Measurements from ENCODE around the gene NR2C2AP. TPM values are rescaled to one million over a fixed set of nuclear protein-coding genes. Genes with fewer than 3 reads are reported as not detected.

NR2C2AP gene
- total RNA-seq, 1 experiment from 2014 or later = 25.8 TPM

- no peak for DNase-seq
- Histone ChIP-seq H3K27me3 (ENCODE audit: control insufficient read depth, insufficient read depth, low read length) (no peaks in the 10 kb centered on the region; the same call in 1 of the 2 replicates), H3K36me3 (replicated peaks; ENCODE audit: control insufficient read depth, insufficient read depth, low read length) (no peaks in the 10 kb centered on the region), H3K4me3 (ENCODE audit: insufficient read depth, low read depth, low read length) (no peak overlapping the region)
Observed at GRCh38 chr19:19159534-19159933, 43.7 kb downstream of the NR2C2AP start.

DNA sequence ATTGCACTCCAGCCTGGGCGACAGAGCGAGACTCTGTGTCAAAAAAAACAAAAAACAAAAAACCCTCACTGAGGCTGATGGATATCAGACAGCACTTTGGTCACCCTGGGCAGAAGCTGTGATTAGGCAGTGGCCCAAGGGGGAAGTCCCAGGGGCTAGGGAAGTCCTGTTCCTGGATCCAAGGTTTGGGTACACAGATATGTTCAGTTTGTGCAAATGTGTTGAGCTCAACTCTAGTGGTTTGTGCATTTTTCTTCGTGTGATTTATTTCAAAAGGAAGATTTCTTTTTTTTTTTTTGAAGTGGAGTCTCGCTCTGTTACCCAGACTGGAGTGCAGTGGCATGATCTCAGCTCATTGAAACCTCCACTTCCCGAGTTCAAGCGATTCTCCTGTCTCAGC, 45.4 kb downstream of the NR2C2AP start:
- DNase-seq = no peak
- H3K4me3 ChIP-seq (ENCODE audit: insufficient read depth, low read depth, low read length) = no peak overlapping the region
- H3K27me3 ChIP-seq (ENCODE audit: control insufficient read depth, insufficient read depth, low read length) = no peaks in the 10 kb centered on the region; the same call in 1 of the 2 replicates
- H3K36me3 ChIP-seq (replicated peaks; ENCODE audit: control insufficient read depth, insufficient read depth, low read length) = no peaks in the 10 kb centered on the region

GRCh38 chr19:19155495-19156219, 47.6 kb downstream of the NR2C2AP start:
- DNase-seq = no peak
- no peaks in the 10 kb centered on the region for H3K36me3 ChIP-seq (replicated peaks; ENCODE audit: control insufficient read depth, insufficient read depth, low read length)
- no peak overlapping the region for H3K4me3 ChIP-seq (ENCODE audit: insufficient read depth, low read depth, low read length)
- H3K27me3 ChIP-seq (ENCODE audit: control insufficient read depth, insufficient read depth, low read length) = no peaks in the 10 kb centered on the region; the same call in 1 of the 2 replicates

DNA sequence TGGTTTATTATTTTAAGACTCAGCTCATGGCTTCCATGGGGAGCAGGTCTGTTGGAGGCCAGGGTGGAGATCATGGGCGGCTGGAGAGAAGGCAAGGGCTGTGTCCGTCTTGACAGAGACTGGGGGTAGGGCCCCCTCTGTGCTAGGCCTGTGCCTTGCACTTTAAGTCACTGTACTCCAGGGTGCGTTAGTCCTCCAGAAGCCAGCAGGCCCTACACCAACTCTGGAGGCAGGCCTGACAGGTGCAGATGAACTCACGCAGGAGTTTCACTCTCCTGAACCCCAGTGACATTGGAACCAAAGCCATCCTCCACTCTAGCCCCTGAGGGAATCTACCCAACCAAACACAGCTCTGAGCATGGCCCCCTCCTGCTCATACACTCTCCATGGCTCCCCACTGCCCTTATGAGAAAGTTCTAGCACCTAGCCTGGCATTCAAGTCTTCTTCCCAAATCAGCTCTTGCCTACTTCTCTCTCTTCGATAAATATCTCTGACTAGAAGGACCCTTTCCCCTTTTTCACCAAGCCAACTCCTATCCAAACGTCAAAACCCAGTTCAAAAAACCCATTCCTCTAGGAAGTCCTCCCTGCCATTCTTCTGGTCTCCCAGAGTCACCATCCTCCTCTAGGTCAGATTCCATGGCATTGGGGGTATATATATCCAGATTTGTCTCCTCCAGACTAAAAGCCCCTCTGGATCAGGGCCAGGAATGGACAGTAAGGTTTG, 48.3 kb downstream of the NR2C2AP start:
- DNase-seq = peak; percentile 44
- no peaks in the 10 kb centered on the region for H3K36me3 ChIP-seq (replicated peaks; ENCODE audit: control insufficient read depth, insufficient read depth, low read length)
- H3K27me3 ChIP-seq (ENCODE audit: control insufficient read depth, insufficient read depth, low read length) = no peaks in the 10 kb centered on the region; the same call in 1 of the 2 replicates
- H3K4me3 ChIP-seq (ENCODE audit: insufficient read depth, low read depth, low read length) = no peak overlapping the region

DNA sequence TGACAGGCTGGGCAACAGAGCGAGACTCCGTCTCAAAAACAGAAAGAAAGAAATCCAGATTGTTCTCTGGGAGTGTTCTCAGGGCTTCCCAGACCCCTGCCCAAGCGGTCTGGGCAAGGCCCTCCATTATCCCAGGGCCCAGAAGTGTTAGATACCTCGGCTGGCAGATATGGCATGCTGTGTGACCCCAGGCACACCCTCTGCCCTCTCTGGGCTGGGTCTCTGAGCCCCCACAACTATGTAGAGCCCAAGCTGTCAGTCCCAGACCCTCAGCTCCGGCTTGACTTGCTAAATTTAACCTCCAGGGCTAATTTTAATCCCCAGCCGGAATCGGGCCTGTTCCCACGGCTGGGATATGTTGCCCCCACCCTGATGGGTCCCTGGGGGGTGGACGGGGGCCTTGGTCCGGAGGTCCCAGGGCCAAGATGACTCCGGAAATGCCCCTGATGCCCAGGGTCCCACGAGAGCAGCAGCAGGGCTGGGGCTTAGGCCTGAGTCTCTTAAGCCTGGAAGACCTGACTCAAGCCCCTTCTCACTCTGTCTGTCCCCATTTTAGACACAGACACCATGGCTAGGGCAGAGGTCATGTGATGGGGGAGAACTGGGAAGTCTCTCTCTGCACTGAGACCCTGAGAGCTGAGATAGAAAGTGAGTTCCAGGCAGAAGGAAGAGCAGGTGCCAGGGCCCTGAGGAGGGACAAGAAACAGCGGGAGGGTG, 50.4 kb downstream of the NR2C2AP start:
- DNase-seq = no peak
- no peaks in the 10 kb centered on the region; the same call in 1 of the 2 replicates for H3K27me3 ChIP-seq (ENCODE audit: control insufficient read depth, insufficient read depth, low read length)
- no peaks in the 10 kb centered on the region for H3K36me3 ChIP-seq (replicated peaks; ENCODE audit: control insufficient read depth, insufficient read depth, low read length)
- H3K4me3 ChIP-seq (ENCODE audit: insufficient read depth, low read depth, low read length) = no peak overlapping the region

- no peak for DNase-seq
- no peaks in the 10 kb centered on the region; the same call in 1 of the 2 replicates for H3K27me3 ChIP-seq (ENCODE audit: control insufficient read depth, insufficient read depth, low read length)
- H3K4me3 ChIP-seq (ENCODE audit: insufficient read depth, low read depth, low read length) = no peak overlapping the region
- peaks cover 2% of the 10 kb centered on the region; the same call in 1 of the 2 replicates for H3K36me3 ChIP-seq (replicated peaks; ENCODE audit: control insufficient read depth, insufficient read depth, low read length)
Observed at GRCh38 chr19:19151418-19151817, 51.8 kb downstream of the NR2C2AP start.

Other genes with a start within 250 kb of the NR2C2AP start
- gene SUGP2, start 169.9 kb downstream of the NR2C2AP start, total RNA-seq (2014; rRNA removed; shearing (Covaris generic)) = 54.5 and 79.0 TPM in 2 replicates
- gene ARMC6, start 169.8 kb downstream of the NR2C2AP start, total RNA-seq (2014; rRNA removed; shearing (Covaris generic)) = 69.4 and 100.0 TPM in 2 replicates
- 4.8 and 8.0 TPM in 2 replicates for gene SLC25A42, start 139.4 kb downstream of the NR2C2AP start, total RNA-seq (2014; rRNA removed; shearing (Covaris generic))
- 26.6 and 36.3 TPM in 2 replicates for gene TMEM161A, start 64.9 kb downstream of the NR2C2AP start, total RNA-seq (2014; rRNA removed; shearing (Covaris generic))
- gene MEF2B, start 33.2 kb downstream of the NR2C2AP start, total RNA-seq (2014; rRNA removed; shearing (Covaris generic)) = 0.80 TPM in 1 of 2 replicates, not detected in the other
- 12.5 and 18.9 TPM in 2 replicates for gene BORCS8, start 11.3 kb downstream of the NR2C2AP start, total RNA-seq (2014; rRNA removed; shearing (Covaris generic))
- 43.5 and 51.0 TPM in 2 replicates for gene RFXANK, start 11.2 kb downstream of the NR2C2AP start, total RNA-seq (2014; rRNA removed; shearing (Covaris generic))
- 0.81 and 1.7 TPM in 2 replicates for gene NCAN, start 8.5 kb upstream of the NR2C2AP start, total RNA-seq (2014; rRNA removed; shearing (Covaris generic))
- gene TM6SF2, start 69.9 kb upstream of the NR2C2AP start, total RNA-seq (2014; rRNA removed; shearing (Covaris generic)) = 0.52 and 1.4 TPM in 2 replicates
- gene SUGP1, start 117.1 kb upstream of the NR2C2AP start, total RNA-seq (2014; rRNA removed; shearing (Covaris generic)) = 43.7 and 44.4 TPM in 2 replicates
- gene MAU2, start 117.4 kb upstream of the NR2C2AP start, total RNA-seq (2014; rRNA removed; shearing (Covaris generic)) = 39.9 and 43.3 TPM in 2 replicates
- 104 and 130 TPM in 2 replicates for gene GATAD2A, start 202.3 kb upstream of the NR2C2AP start, total RNA-seq (2014; rRNA removed; shearing (Covaris generic))

Data from H7 (cell line).